PC-9 (cell line): ENCODE measurements around the gene PTEN. TPM values are rescaled to one million over a fixed set of nuclear protein-coding genes. Genes with fewer than 3 reads are reported as not detected.

ENCODE experiments used
- BruUV-seq: library from RNA; stranded (reverse); fragments of 400-500 nt; replicated peaks from 2 replicates; lab custom pipeline; 2021; lab: Mats Ljungman, UMichigan
- CTCF ChIA-PET: fragments of 300-600 bp; sonication (Branson Sonifier 250); formaldehyde crosslinking; loops from one replicate; lab custom pipeline; 2022; ENCODE audit warnings: antibody characterized with exemption; lab: Charles Lee
- POLR2A ChIA-PET: fragments of 300-600 bp; sonication (Branson Sonifier 250); formaldehyde crosslinking; loops from one replicate; lab custom pipeline; 2022; ENCODE audit warnings: antibody characterized with exemption; ENCODE audit not compliant: unreplicated experiment; lab: Charles Lee
- DNase-seq, 2 experiments: peaks; one replicate each; pipeline versions ENCODE4 v3.0.0 to v3.0.0-alpha.2; 2015 to 2022; ENCODE audit warnings: mixed read lengths in 1 of 2
- H2AFZ ChIP-seq: fragments of 200-600 bp; sonication (generic); 2 replicates; pipeline ENCODE4 v1.8.1; 2017; ENCODE audit warnings: antibody characterized with exemption
- H3F3A ChIP-seq: fragments of 200-600 bp; sonication (generic); 2 replicates; pipeline ENCODE4 v1.8.1; 2017; ENCODE audit warnings: antibody characterized with exemption, mild to moderate bottlenecking, low read depth; ENCODE audit not compliant: insufficient read depth
- H3K27ac ChIP-seq: fragments of 200-600 bp; sonication (generic); 2 replicates; pipeline ENCODE4 v1.6.1; 2016; ENCODE audit warnings: mixed run types
- H3K27me3 ChIP-seq: fragments of 200-600 bp; sonication (generic); 2 replicates; pipeline ENCODE4 v1.6.1; 2016; ENCODE audit warnings: low read depth, mixed run types; ENCODE audit not compliant: insufficient read depth
- H3K36me3 ChIP-seq: fragments of 200-600 bp; sonication (generic); 2 replicates; pipeline ENCODE4 v1.6.1; 2016; ENCODE audit warnings: low read depth, mixed run types
- H3K4me1 ChIP-seq: fragments of 200-600 bp; sonication (generic); replicated peaks from 2 replicates; pipeline ENCODE4 v1.6.1; 2016; ENCODE audit warnings: mixed run types; ENCODE audit not compliant: insufficient read depth
- H3K4me2 ChIP-seq: fragments of 200-600 bp; sonication (generic); 2 replicates; pipeline ENCODE4 v1.6.1; 2017; ENCODE audit warnings: mixed run types
- H3K4me3 ChIP-seq: fragments of 200-600 bp; sonication (generic); 2 replicates; pipeline ENCODE4 v1.6.1; 2016; ENCODE audit warnings: mixed run types
- H3K79me2 ChIP-seq: fragments of 200-600 bp; sonication (generic); 2 replicates; pipeline ENCODE4 v1.6.1; 2017; ENCODE audit warnings: low read depth, mixed run types
- H3K9me2 ChIP-seq: fragments of 200-600 bp; sonication (generic); 2 replicates; pipeline ENCODE4 v1.8.1; 2017; ENCODE audit warnings: mild to moderate bottlenecking; ENCODE audit not compliant: insufficient read depth
- H3K9me3 ChIP-seq: fragments of 200-600 bp; sonication (generic); 2 replicates; pipeline ENCODE4 v1.8.1; 2016; ENCODE audit warnings: low read depth; ENCODE audit not compliant: insufficient read depth
- H4K20me1 ChIP-seq: fragments of 200-600 bp; sonication (generic); 2 replicates; pipeline ENCODE4 v1.8.1; 2017; ENCODE audit not compliant: insufficient read depth
- CTCF ChIP-seq: fragments of 200-600 bp; sonication (generic); conservative IDR thresholded peaks from 2 replicates; pipeline ENCODE4 v1.6.1; 2017; ENCODE audit warnings: mixed run types, antibody characterized with exemption, mild to moderate bottlenecking, moderate library complexity
- EZH2 ChIP-seq: fragments of 200-600 bp; sonication (generic); IDR thresholded peaks from 2 replicates; pipeline ENCODE4 v1.8.0; 2017; ENCODE audit warnings: antibody characterized with exemption, low read depth
- intact Hi-C: fragments of 100-400 bp; cut with micrococcal nuclease; formaldehyde crosslinking; loops from one replicate; pipeline ENCODE4 v1.10.0; 2022; ENCODE audit not compliant: unreplicated experiment
- total RNA-seq: library from RNA; stranded (reverse); gene quantifications from 2 replicates; pipeline ENCODE4 v1.2.3, GENCODE V29; 2021

The PTEN gene
- total RNA-seq, 1 experiment from 2014 or later: 44.9 TPM

- no peak overlapping the region for H2AFZ ChIP-seq
- BruUV-seq: no TSS peak
- TF ChIP-seq CTCF: no peak
- no peak for TF ChIP-seq EZH2
- no peaks in the 10 kb centered on the region for H3K9me2 ChIP-seq
- no peak overlapping the region for H3K4me2 ChIP-seq
- no peaks in the 10 kb centered on the region for H4K20me1 ChIP-seq
- DNase-seq: no peak
- H3K27me3 ChIP-seq: no peaks in the 10 kb centered on the region
- no peak overlapping the region for H3K4me3 ChIP-seq
- H3F3A ChIP-seq: no peaks in the 10 kb centered on the region; the same call in none of the 2 replicates
- ChIA-PET POLR2A (no interaction called here), CTCF (no interaction called here)
- H3K9me3 ChIP-seq: peaks cover 6% of the 10 kb centered on the region; the same call in 1 of the 2 replicates
- H3K36me3 ChIP-seq: peaks cover 18% of the 10 kb centered on the region; the same call in 1 of the 2 replicates
- peaks cover 18% of the 10 kb centered on the region for H3K4me1 ChIP-seq
- no peak overlapping the region for H3K27ac ChIP-seq
- H3K79me2 ChIP-seq: no peaks in the 10 kb centered on the region
- intact Hi-C loops: no loop called here
These were observed 89.2 kb downstream of the PTEN start for GRCh38 chr10:87952612-87953011.

DNA sequence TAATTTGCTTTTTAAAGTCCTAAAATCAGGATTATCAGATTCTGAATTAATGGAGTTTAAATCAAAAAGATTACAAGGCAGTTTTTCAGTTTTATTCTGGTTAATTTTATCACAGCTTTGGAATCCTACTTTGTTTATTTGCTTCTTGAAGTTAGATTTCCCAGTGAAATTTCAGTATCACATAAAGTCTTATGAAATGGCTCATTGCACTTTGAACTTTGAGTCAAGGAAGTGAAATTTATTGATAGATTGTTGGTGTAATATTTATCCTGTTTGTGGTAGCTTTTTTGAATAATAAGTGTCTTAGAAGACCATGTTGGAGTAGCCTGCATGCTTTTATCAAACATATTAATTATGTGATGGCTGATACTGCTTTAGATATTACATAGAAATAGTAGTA is 92.6 kb downstream of the PTEN start:
- H3K79me2 ChIP-seq: no peaks in the 10 kb centered on the region
- BruUV-seq: no TSS peak
- TF ChIP-seq CTCF: no peak
- TF ChIP-seq EZH2: no peak
- intact Hi-C loops: no loop called here
- CTCF ChIA-PET: no interaction called here
- no peak overlapping the region for H3K4me2 ChIP-seq
- H3K9me2 ChIP-seq: no peaks in the 10 kb centered on the region
- peaks cover 12% of the 10 kb centered on the region; the same call in 1 of the 2 replicates for H3K36me3 ChIP-seq
- H3K4me3 ChIP-seq: no peak overlapping the region
- peaks cover 22% of the 10 kb centered on the region for H3K4me1 ChIP-seq
- H3F3A ChIP-seq: peaks cover 7% of the 10 kb centered on the region
- H4K20me1 ChIP-seq: no peaks in the 10 kb centered on the region
- no peaks in the 10 kb centered on the region for H3K27me3 ChIP-seq
- no peak for DNase-seq
- H3K9me3 ChIP-seq: peaks cover 6% of the 10 kb centered on the region; the same call in 1 of the 2 replicates
- H2AFZ ChIP-seq: no peak overlapping the region
- POLR2A ChIA-PET: interaction anchor here (0.6 kb wide), 1 partner anchor 1930 kb away, joined by 4 read pairs; no protein-coding TSS in a partner anchor
- H3K27ac ChIP-seq: no peak overlapping the region

DNA sequence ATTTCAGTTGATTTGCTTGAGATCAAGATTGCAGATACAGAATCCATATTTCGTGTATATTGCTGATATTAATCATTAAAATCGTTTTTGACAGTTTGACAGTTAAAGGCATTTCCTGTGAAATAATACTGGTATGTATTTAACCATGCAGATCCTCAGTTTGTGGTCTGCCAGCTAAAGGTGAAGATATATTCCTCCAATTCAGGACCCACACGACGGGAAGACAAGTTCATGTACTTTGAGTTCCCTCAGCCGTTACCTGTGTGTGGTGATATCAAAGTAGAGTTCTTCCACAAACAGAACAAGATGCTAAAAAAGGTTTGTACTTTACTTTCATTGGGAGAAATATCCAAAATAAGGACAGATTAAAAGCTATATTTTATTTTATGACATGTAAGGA is 94.3 kb downstream of the PTEN start:
- no peak for DNase-seq
- Histone ChIP-seq H4K20me1 (no peaks in the 10 kb centered on the region), H3K27me3 (no peaks in the 10 kb centered on the region), H3K4me1 (peaks cover 33% of the 10 kb centered on the region), H3K36me3 (peaks cover 4% of the 10 kb centered on the region; the same call in 1 of the 2 replicates), H2AFZ (no peak overlapping the region), H3F3A (peaks cover 17% of the 10 kb centered on the region), H3K9me3 (peaks cover 6% of the 10 kb centered on the region; the same call in 1 of the 2 replicates), H3K4me3 (no peak overlapping the region), H3K27ac (no peak overlapping the region), H3K9me2 (no peaks in the 10 kb centered on the region), H3K4me2 (no peak overlapping the region), H3K79me2 (no peaks in the 10 kb centered on the region)
- BruUV-seq: no TSS peak
- CTCF ChIA-PET: no interaction called here
- POLR2A ChIA-PET: no interaction called here
- intact Hi-C loops: no loop called here
- TF ChIP-seq EZH2: no peak
- TF ChIP-seq CTCF: no peak
